ENCODE results near the gene RGL3. TPM values are rescaled to one million over a fixed set of nuclear protein-coding genes. Genes with fewer than 3 reads are reported as not detected.

The RGL3 gene
- total RNA-seq, 1 experiment from 2014 or later = 65.9 TPM

DNA sequence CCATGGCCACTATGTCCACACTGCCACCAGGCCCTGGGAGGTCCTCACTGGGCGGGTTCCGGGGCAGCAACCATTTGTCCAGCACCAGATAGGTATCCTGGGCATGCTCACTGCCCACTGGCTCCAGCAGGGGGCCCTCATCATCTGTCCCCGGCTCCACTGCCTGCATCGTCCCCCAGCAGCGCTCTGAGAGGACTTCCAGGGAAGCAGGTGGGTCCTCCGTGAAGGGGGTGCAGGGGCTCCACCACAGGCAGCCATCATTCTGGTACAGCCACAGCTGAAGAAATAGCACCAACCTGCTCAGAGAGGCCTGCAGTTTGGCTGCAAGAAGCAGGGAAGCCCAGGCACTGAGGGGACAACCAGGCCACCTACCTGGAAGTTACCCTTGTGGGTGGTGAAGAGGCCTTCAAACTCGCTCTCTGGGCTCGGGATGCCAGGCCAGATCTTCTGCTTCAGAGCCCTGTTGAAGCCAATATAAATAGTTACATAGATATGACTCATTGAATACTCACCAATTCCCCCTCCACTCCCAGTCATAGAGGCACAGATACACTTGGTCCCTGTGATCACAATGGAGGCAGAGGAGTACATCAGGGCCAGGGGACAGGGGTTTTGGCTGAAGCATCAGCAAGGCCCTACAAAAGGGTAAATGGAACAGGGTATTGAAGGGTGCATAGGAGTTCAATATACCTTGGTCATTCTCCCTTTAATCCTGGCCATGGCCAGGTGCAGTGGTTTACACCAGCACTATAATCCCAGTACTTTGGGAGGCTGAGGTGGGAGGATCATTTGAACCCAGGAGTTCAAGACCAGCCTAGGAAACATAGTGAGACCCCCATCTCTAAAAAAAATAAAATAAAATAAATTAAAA, 40.6 kb downstream of the RGL3 start:
- H3K27me3 Mint-ChIP-seq (ENCODE audit: low read depth) = peaks cover 2% of the 10 kb centered on the region; the same call in 1 of the 2 replicates
- peak; percentile 82 for DNase-seq
- H3K36me3 Mint-ChIP-seq (ENCODE audit: insufficient read depth in 1 of 3, low read depth in 3 of 3) = peaks cover 4 to 19% (median 18%) of the 10 kb centered on the region in 3 experiments; a peak in 6 of 7 replicates
- no peak overlapping the region for H3K27ac Mint-ChIP-seq
- H2BK120ac ChIP-seq (ENCODE audit: low read depth, low read length, poor library complexity, severe bottlenecking) = no peak overlapping the region
- WGBS (ENCODE audit: extremely low coverage, insufficient read length, low lambda C conversion rate) = no CpG with 5 or more reads among the region's 8 CpGs
- H2BK15ac ChIP-seq (ENCODE audit: low read depth, low read length) = no peak overlapping the region
- no peak overlapping the region for H2BK5ac ChIP-seq (ENCODE audit: insufficient read length, low read length)
- peaks cover 15 to 30% of the 10 kb centered on the region in 2 experiments for H3K4me1 Mint-ChIP-seq
- no peak overlapping the region for H2AFZ ChIP-seq (ENCODE audit: low read length)
- no peak overlapping the region for H3K56ac ChIP-seq (ENCODE audit: insufficient read length, low read depth, low read length)
- no peak overlapping the region for H2BK20ac ChIP-seq (ENCODE audit: low read depth, low read length, poor library complexity, severe bottlenecking)
- no peak overlapping the region for H4K8ac ChIP-seq (replicated peaks; ENCODE audit: insufficient read length, low read depth, low read length)
- H3K18ac ChIP-seq (ENCODE audit: insufficient read length, low read depth, low read length) = no peak overlapping the region
- no peaks in the 10 kb centered on the region for H3K27me3 ChIP-seq (ENCODE audit: insufficient read depth, low read length)
- peaks cover 13% of the 10 kb centered on the region for H3K23me2 ChIP-seq (ENCODE audit: insufficient read length, low read depth, low read length, poor library complexity, severe bottlenecking)
- no peak overlapping the region for H4K5ac ChIP-seq (ENCODE audit: insufficient read length, low read depth, low read length)
- H3K79me2 ChIP-seq (ENCODE audit: insufficient read depth, low read length) = no peaks in the 10 kb centered on the region
- no peaks in the 10 kb centered on the region for H3K9me3 ChIP-seq (ENCODE audit: control insufficient read depth, low read depth, low read length)
- H4K20me1 ChIP-seq (ENCODE audit: control insufficient read depth, insufficient read depth, insufficient read length) = peaks cover 4% of the 10 kb centered on the region
- H3K4me3 Mint-ChIP-seq = no peak overlapping the region
- no peak overlapping the region for H2AK5ac ChIP-seq (ENCODE audit: insufficient read length, low read length)
- H3K27ac ChIP-seq (ENCODE audit: insufficient read length, low read depth, low read length) = no peak overlapping the region
- H3K4me2 ChIP-seq (ENCODE audit: insufficient read depth, insufficient read length, low read length) = no peak overlapping the region
- H3K79me1 ChIP-seq (ENCODE audit: insufficient read depth, low read depth, low read length, poor library complexity, severe bottlenecking) = no peaks in the 10 kb centered on the region
- no peak overlapping the region for H3K14ac ChIP-seq (ENCODE audit: insufficient read depth, low read length)
- H3K4ac ChIP-seq (ENCODE audit: low read depth, low read length) = no peak overlapping the region
- H4K91ac ChIP-seq (ENCODE audit: insufficient read length, low read depth, low read length) = no peak overlapping the region
- no peak overlapping the region for H3T11ph ChIP-seq (ENCODE audit: low read length)
- H3K4me1 ChIP-seq (ENCODE audit: insufficient read depth, low read length) = no peaks in the 10 kb centered on the region
- TF ChIP-seq CTCF (conservative IDR thresholded peaks at IDR 0.05) = peak; percentile 70
- H3K9ac ChIP-seq (ENCODE audit: extremely low read depth, insufficient read length, low read length) = no peak overlapping the region
- no peak overlapping the region for H3K23ac ChIP-seq (ENCODE audit: insufficient read length, low read depth, low read length)
- H2BK12ac ChIP-seq (ENCODE audit: insufficient read length, low read depth, low read length) = no peak overlapping the region
- H3K9me3 Mint-ChIP-seq = no peaks in the 10 kb centered on the region

Measured in H9 (cell line).